HG02970 (cell line): Measurements from ENCODE around the gene TEAD3.

ENCODE experiments used
- ATAC-seq: cut with Tn5 transposase; IDR thresholded peaks from one replicate; pipeline ENCODE4 v1.9.1; 2021; ENCODE audit warnings: mild to moderate bottlenecking, moderate library complexity, moderate number of reproducible peaks; ENCODE audit not compliant: unreplicated experiment, low FRiP score

Gene TEAD3

GRCh38 chr6:35493307-35493983, 3.4 kb downstream of the TEAD3 start:
- ATAC-seq = no peak

GRCh38 chr6:35492974-35493284, 4.0 kb downstream of the TEAD3 start:
- ATAC-seq = no peak

GRCh38 chr6:35492258-35492973, 4.5 kb downstream of the TEAD3 start:
- no peak for ATAC-seq

DNA sequence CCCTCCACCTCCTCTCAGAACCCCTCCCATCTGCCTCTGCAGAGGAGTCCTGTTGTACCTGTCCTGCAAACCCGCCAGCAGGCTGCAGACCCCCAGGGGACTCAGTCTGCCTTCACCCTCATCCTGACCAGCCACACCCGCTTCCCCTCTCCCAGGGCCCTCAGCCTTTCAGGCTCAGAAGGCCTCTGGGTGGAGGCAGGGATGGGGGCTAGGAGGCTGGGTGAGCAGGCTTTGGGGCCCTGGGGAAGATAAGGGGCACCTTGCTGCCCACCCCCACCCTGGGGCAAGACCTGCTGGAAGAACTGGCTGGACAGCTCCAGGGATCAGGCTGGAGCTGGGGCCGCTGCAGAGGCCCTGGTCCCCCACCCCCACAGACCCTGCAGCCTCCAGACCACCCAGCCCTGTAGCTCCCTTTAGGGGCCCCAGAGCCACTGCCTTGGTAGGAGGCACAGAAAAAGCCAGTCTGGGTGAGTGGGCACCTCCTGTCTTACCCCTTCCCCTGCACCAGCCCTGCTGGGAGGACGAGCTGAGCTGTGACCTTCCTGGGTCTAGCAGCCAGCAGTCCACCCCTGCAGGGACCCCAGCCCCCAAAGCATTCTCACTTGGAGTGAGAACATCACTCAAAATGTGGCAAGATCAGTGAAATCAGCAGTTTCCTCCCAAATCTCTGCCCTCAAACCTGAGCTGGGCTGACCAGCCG, 5.2 kb downstream of the TEAD3 start:
- ATAC-seq = no peak

- ATAC-seq = no peak
Measured at GRCh38 chr6:35490821-35491557, 5.9 kb downstream of the TEAD3 start.

DNA sequence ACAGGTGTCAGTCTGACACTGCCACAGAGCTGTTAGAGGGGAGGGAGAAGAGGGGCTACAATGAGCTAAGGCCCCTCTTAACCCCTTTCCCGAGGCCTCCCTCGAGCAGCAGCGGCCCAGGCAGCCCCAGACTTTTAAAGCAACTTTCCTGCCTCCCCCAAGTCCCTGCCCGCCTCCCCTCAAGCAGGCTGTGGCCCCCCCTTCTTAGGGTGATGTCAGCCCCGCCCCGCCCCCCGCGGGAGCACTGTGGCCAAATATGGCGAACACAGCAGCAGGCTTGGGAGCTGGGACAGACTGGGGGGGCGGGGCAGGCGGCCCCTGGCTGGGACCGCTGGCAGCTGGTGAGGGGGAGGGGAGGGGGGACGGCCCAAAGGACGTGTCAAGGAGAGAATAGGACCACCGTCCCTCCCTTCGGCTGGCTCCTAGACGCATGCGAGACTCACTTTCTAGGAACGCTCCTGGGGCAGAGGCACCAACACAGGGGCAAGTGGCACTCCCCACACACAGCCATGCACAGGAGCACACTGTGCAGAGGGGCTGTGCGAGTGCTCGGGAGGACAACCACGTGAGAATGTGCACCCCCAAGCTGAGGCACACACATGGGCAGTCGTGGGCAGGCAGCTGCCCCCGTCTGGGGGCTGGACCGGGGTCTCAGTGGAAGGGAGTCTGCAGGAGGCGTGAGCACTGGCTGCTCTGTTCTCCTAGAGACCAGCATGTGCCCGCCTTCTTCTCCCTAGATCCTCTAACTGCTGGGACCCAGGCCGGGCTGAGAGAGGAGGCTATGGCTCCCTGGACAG, 6.7 kb downstream of the TEAD3 start:
- no peak for ATAC-seq

DNA sequence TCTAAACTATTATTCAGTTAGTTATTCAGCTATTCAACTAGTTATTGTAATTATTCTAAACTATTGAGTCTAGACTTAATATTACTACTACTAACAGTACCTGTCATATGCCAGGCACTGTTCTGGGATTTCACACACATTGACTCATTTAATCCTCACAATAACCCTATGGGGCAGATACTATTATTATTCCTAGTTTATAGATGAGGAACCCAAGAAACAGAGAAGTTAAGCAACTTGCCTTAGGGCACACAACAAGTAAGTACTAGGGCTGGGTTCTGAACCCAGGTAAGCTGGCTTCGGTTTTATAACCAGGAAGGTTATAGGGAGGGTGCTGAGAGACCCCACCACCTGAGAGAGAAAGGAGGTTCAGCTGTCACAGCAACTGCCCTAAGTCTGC, 7.8 kb downstream of the TEAD3 start:
- no peak for ATAC-seq

DNA sequence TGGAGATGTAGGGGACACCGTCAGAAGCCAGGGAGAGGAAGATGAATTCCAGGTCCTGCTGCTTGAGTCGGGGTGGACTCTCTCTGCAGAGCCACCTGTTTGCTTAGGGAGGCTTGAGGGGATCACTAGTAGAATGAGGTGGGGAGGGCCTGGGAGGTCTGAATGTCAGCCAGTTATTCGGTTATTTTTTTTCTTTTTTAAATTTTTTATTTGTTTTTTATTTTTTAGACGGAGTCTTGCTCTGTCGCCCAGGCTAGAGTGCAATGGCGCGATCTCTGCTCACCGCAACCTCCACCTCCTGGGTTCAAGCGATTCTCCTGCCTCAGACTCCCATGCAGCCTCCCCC, 8.4 kb downstream of the TEAD3 start:
- no peak for ATAC-seq

- no peak for ATAC-seq
Measured at GRCh38 chr6:35487658-35488516, 9.0 kb downstream of the TEAD3 start.

GRCh38 chr6:35486005-35486925, 10.6 kb downstream of the TEAD3 start:
- no peak for ATAC-seq

DNA sequence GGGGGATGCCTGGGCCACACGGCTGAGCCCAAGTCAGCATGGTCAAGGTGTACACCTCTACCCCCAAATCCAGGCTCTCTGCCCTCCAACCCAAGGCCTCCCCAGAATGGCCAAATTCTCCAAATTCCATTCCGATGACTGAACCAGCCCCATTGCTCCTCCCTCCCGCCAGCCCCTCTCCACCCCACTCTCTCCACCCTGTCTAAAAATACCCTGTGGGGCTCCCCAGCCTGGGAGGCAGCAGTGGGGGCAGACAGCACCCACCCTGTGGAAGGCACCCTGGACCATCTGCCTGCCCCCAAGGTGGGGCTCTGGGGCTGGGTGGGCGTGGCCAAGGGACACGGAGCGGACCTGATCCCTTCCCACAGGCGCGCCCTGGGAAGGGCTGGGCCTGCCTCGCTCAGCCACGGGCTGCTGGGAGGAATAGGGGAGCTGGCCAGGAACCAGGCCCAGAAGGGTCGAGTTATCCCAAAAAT, 11.4 kb downstream of the TEAD3 start:
- no peak for ATAC-seq

DNA sequence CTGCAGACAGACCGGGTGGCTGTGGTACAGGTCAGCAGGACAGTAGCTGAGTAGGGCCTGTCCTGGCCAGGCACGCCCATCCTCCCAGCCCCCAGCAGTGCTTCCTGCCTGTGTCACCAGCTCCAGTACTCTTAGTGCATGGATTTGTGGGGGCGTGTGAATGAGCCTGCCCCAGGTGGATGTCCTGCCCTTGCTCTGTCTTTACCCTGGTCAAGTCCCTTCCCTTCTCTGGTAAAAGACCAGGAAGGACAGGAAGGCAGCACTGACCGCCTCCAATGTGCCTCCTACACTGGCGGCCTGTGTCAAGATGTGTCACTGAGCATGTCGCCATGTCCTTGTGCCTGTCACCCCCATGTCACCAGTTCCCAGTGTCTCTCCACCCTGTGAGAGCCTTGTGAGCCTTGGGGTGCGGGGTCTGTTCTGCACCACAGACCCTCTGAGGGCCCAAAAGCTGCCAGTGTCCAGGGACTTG, 11.9 kb downstream of the TEAD3 start:
- no peak for ATAC-seq

DNA sequence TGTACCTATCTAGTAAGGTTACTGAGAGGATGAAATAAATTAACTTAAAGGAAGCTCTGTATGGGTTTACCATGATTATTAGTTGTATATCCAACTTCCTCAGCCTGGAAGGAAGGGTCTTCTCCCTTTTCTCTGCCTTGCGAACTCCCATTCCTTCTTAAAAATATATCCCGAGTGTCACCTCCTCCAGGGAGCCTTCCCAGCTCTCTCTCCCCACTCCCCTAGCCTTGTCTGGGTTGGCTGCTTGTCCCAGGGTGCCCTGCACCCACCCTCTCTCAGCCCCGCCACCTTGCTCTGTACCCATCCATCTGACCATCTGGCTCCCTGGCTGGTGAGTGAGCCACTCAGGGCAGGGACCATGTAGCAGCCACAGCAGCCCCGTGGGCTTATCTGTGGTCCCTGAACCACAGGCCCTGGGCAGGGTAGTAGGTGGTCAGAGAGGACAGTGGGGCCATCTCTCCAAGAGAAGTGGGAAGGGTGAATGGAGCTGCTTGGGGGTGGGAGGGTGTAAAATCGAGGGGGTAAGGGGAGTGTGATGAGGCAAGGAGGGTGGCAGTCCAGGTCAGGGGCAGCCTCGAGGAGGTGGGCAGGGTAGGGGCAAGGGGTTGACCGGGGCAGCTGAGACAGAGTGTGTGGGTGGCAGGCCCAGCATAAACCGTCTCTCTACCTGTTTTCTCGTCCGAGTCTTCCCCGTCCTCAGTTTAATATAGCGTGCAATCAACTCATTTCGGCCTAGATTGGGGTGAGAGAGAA, 12.8 kb downstream of the TEAD3 start:
- no peak for ATAC-seq

DNA sequence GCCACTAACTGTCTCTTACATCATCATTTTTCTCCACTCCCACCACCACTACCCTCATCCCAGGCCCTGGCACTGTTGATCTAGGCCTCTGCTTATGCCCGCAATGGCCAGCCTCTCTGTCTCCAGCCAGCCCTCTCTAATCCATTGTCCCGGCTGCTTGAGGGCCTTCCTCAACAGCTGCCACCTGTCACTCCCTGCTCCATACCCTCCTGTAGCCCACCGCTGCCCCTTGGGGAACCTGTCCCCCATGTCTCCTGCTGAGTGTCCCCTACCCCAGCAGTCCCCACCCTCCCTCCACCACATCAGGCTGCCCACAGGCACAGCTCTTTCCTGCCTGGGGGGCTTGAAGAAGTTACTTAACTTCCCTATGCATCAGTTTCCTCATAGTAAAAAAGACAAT, 13.4 kb downstream of the TEAD3 start:
- no peak for ATAC-seq

DNA sequence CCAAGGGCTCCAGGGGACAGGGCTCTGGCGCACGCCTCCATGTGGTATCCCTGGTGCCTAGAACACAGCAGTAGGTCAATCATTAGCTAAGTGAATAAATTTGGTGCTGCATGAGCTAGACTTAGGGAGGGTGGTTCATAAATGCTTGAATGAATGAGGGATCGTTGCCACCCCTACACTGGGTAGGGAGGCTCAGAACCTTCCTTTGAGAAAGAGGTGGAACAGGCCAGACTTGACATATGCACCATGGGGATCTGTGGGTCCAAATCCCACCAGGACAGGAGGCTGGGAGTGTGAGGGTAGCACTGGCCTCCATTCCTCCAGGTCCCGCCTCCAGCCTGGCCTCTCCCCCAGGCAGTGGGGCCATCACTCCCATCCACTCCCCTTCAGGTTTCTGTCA, 13.8 kb downstream of the TEAD3 start:
- ATAC-seq = no peak

DNA sequence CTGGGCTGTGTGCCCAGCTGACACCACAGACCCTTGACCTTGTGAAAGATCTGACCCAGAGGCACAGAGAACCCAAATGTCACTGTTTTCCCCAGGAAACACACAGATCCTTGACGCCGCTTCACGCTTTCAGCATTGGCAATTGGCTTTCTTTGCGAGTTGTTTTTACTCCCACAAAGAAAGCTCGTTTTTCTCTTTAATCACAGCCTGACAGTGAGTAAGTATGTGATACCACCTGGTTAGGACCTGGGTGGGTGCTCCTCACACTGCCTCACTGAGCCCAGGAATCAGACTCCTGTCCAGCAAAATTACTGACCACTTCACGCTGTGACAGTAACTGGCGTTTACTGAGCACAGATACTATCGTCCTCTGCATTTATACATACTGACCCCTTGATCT, 15.7 kb downstream of the TEAD3 start:
- no peak for ATAC-seq

DNA sequence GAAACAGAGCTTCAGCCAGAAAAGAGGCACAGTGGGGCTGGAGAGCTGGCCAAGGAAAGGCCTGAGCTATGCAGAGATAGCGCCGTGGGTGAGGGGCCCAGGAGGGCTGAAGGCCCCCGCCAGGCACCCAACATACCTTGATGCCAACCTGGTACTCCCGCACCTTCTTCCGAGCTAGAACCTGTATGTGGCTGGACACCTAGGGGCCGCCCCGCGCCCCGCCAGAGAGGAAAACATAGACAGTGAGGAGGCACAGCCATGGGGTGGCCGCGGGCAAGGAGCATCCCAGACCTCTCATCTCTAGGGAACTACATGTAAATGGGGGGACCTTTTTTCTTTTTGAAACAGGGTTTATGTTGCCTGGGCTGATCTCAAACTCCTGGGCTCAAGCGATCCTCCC, 16.7 kb downstream of the TEAD3 start:
- no peak for ATAC-seq

DNA sequence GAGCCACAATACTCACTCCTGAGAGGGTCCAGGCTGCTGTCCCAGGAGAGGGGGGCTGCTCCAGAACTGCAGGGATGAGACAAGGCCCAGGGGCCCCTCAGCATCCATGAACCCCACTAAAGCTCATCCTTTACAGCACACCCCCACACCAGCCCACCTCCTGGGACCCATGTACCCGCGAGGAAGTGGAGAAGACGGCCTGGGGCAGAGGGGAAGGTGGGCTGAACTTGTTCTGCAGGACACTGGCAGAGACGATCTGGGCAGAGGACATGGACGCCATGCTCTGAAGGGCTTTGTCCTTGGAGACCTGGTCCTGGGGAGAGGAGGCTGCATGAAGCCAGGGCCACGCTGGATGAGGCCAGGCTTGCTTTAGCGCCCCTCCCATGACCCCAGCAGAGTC, 18.6 kb downstream of the TEAD3 start:
- no peak for ATAC-seq
